Stromal cell of bone marrow (primary cell): Measurements from ENCODE around the gene NAP1L4.

ENCODE experiments used
- DNase-seq: peaks from one replicate; pipeline ENCODE4 v3.0.0-alpha.2; 2012; ENCODE audit warnings: low read depth

NAP1L4 gene

DNA sequence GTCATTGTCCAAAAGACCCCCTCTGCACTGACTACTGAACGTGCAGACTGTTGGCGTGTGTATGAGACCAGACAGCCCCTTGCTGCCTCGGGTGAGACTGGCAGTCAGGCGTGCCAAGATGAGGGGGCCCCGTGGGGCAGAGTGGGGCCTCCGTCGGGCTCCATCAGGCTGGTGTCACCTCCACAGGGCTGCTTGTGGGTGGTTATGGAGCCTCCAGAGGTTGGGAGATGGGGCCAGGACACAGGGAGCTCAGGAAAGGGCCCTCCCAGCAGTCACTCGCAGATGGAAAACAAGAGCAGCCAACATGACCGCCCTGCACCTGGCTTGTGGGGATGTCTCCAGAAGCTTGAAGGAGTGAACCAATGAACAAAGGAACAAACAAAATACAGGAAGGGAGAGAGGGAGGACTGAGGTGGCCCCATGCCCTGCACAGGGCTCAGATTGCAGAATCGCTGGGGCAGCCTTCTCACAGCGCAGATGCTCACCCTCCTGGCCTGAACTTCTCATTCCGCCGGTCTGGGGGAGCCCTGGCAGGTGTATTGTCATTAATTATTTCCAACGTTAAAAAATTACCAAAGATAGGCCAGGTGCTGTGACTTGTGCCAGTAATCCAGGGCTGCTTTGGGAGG, 57.4 kb downstream of the NAP1L4 start:
- DNase-seq = no peak

- no peak for DNase-seq
These were observed 58.0 kb downstream of the NAP1L4 start for GRCh38 chr11:2934021-2934550.

DNA sequence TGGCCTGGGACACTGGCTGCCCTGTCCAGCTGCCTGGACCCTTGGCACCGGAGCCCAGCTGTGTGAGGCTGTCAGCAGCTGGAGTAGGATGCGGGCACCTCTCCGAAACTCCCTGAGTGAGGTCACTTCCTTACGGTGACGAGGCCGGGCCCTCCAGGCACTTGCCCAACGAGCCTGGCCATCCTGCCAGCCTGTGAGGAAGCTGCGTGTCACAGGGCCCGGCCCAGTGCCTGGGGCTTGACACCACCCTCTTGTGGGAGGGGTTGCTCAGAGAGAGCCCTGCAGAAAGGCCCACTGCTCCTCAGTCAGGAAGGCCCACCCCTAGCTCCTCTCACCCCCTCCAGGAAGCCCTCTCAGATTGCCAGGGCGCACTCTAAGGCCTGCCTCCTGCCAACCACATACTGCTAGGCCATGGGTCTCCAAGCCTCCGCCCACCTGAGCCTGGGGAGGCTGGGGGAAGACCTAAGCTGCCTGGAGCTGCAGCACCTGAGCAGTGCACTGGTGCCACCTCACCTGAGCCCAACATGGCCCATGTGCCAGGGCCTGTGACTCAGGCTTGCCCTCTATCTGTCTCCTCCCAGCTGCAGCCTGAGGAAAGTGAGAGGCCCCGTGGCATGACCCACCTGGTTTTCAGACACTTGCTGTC, 58.6 kb downstream of the NAP1L4 start:
- DNase-seq = peak; percentile 78

- DNase-seq = no peak
These were observed 59.3 kb downstream of the NAP1L4 start for GRCh38 chr11:2932850-2933251.

GRCh38 chr11:2931771-2932738, 60.1 kb downstream of the NAP1L4 start:
- no peak for DNase-seq

DNA sequence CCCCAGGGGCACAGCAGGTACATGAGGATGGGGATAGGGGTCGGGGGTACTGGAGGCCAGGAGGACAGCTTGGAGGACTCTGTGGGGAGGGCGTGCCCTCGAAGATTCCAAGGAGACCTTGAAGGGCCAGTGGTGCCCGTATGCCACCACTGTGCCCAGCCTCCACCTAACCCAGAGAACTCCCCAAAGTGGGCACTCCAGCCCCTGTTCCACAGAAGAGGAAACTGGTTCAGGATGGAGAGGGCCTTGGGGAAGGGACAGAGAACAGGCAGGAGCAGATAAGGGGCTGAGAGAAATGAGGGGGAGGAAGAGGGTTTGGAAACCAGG, 60.7 kb downstream of the NAP1L4 start:
- DNase-seq = no peak

- DNase-seq = no peak
These were observed 61.3 kb downstream of the NAP1L4 start for GRCh38 chr11:2930704-2931419.

DNA sequence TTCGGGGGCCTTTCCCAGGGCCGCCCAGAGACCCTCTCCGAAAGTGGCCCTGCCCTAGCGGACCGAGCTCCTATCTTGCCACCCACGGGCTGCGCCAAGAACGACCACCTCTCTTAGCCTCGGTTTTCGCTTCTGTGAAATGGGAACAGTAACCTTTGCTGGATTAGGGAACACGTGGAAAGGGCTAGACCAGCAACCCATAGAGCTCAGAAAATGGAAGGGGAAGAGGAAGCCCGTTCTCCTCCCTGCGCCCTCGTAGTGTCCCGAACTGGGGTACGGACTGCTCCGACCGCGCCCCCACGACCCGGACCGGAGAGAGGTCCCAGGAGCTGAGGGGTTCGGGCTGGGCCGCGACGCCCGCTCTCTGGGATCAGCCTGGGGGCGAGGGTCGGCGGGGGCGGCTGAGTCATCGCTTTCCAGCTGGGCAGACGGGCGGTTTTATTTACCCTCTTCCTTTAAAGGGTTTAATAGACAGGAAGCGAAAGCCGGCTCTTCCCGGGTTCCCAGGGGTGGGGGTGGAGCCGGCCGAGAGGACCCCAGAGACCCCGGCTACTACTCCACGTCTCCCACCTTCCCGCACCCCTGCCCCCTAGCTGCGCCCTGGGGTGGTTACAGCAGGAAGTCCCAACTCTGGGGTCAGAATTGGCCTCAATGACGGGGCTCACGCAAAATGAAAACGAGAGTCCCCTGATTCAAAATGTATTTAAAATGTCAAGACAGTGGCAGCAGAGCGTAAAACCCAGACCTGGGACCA, 62.0 kb downstream of the NAP1L4 start:
- no peak for DNase-seq

DNA sequence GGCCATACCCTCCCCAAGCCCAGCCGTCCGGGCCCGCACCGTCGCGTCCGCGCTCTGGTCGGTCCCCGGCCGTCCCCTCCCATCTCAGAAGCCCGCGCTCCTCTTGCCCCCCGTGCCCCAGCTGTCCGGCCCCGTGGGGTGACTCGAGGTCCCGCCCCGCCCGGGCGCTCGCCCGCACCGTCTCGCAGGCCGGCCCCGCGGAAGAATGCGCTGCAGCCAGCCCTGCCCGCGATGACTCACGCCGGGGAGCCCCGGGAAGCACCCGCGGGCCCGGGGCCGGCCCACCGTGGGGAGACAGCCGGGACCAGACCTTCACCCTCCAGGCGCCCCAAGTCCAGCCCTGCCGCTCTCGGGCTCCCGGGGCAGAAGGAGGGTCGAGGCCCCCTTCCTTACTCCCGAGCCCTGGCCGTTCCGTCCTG, 62.6 kb downstream of the NAP1L4 start:
- peak; percentile 57 for DNase-seq

GRCh38 chr11:2928605-2929530, 63.3 kb downstream of the NAP1L4 start, which contains the start of gene PHLDA2:
Gene PHLDA2 (minus strand): TSS chr11:2929420. CDS start chr11:2929364, 56 bp downstream.
- DNase-seq = no peak

- no peak for DNase-seq
These were observed 64.1 kb downstream of the NAP1L4 start for GRCh38 chr11:2927851-2928604.

DNA sequence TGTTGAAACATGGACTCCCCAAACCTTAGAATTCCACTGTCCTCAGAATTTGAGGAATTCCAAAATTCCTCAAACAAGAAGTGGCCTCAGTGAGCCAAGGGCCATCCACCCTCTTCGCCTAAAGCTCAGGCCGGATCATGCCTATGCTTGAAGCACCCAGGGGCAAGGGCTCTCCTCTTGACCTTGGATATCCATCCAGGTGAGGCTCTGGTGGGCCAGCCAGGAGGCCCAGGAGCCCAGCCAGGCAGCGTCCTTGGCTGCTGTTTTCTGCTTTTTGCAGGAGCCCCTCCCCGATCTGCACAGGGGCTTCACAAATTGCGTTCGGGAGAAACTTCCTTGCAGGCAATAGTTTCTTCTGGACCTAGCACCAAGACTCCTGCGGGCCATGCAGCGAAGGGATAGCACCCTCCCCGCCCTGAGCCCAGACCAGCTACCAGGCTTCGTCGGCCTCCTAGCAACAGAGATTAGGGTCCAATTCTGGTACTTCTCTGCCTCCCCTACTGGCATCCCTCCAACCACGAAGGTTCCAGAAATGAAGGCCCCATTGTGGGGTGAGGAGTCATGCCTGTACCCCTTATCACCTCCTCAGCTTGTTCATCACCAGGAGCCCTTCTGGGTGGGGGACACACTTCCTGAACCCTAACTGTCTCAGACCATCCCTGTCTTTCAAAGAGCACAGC, 64.9 kb downstream of the NAP1L4 start:
- no peak for DNase-seq

DNA sequence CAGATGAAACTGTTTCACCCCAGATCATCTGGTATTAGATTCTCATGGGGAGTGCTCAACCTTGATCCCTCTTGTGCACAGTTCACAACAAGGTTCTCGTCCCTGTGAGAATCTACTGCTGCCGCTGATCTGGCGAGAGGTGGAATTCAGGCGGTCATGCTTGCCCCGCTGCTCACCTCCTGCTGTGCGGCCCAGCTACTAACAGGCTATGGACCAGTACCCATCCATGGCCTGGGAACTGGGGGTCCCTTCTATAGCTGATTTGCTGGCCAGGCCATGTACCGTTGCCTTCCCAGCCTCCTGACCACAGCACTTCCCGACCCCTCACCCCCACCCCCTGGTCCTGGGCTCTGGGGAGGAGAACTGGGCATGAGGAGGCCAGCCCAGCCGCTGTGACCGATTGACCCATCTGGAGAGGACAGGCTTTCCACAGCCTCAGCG, 65.5 kb downstream of the NAP1L4 start:
- DNase-seq = no peak

DNA sequence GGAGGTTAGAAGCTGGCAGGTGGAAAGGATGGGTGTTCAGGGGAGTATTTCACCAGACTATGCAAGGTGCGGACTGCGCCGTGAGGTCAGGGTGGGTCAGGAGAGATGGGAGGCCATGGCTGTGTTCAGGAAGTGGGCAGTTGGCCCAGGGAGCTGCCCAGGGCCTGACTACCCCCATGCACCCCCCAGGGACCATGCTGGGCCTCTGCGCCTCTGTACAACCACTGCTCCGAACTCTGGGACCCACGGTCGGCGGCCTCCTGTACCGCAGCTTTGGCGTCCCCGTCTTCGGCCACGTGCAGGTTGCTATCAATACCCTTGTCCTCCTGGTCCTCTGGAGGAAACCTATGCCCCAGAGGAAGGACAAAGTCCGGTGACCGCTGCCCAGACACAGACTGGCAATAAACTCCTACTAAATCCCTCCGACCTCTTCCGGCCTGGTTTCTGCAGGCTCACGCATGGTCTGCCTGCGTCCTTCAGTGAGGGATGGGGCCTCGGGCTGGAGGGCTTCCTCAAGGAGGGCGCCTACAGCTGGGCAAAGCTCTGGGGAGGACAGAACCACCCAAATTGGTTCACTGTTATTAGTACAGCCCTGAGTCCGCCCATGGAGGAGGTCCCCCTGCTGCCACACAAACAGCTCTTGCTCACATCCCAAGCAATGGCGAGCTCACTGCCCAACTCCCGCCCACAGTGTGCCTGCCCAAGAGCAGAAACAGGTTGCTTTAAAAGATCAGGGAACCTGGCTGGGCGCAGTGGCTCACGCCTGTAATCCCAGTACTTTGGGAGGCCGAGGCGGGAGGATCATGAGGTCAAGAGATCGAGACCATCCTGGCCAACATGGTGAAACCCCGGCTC, 67.1 kb downstream of the NAP1L4 start:
- no peak for DNase-seq

GRCh38 chr11:2924381-2924780, 67.7 kb downstream of the NAP1L4 start:
- DNase-seq = no peak

GRCh38 chr11:2923446-2924375, 68.4 kb downstream of the NAP1L4 start:
- no peak for DNase-seq

DNA sequence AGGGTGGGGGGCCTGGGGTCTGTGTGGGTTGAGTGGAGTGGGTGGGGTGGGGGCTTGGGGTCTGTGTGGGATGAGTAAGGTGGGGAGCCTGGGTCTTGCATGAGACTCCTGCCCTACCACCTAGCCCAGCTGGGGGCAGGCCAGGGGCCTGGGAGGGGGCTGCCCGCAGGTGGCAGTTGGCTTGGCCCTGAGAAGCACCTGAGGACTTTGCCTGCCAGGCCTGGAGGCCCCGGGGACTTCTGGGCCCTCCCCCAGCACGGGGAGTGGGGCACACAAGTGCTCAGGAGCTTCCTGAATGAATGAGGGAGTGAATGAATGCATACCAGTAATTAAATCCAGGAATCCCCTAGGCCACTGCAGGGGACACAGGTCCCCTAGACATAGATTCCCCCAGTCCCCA, 69.5 kb downstream of the NAP1L4 start:
- DNase-seq = no peak
